HCT116 (cell line): ENCODE results near the gene CBX7.

Source experiments
- CEBPB ChIP-seq: IDR thresholded peaks from 2 replicates; pipeline ENCODE4 v1.6.1; 2012; ENCODE audit warnings: low read depth
- EGR1 ChIP-seq: IDR thresholded peaks from 2 replicates; pipeline ENCODE4 v1.6.1; 2012; ENCODE audit warnings: low read depth
- POLR2A ChIP-seq: IDR thresholded peaks from 2 replicates; pipeline ENCODE4 v1.7.0; 2011; ENCODE audit warnings: borderline replicate concordance; ENCODE audit not compliant: insufficient read depth, insufficient read length; ENCODE audit errors: extremely low read depth

GRCh38 chr22:39090426-39091064 lies 61.9 kb downstream of the CBX7 start:
- TF ChIP-seq POLR2A, result no peak
- no peak for TF ChIP-seq CEBPB
- TF ChIP-seq EGR1, result no peak
